HG03460 (cell line): ENCODE data around the gene SYNJ1.

ENCODE experiments used
- ATAC-seq: cut with Tn5 transposase; IDR thresholded peaks from one replicate; pipeline ENCODE4 v1.9.1; 2021; ENCODE audit not compliant: unreplicated experiment

SYNJ1 gene

DNA sequence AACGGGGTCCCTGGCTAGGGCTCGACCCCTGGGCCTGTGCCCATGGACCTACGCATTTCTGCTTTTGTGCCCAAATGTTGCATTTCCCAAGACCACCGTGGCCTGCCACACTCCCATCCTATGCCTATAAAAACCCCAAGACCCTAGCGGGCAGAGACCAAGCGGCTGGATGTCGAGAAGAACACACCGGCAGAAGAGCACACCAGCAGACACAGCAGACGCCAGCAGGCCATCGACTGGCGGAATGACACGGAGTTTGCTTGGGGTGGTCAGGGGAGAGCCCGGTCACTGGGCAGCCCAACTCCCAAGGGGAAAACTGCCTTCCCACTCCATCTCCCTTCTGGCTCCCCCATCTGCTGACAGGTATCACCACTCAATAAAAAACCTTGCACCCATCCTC, 146.9 kb downstream of the SYNJ1 start:
- ATAC-seq, result no peak
